Esophagus squamous epithelium (tissue), 5 donors: ENCODE measurements around the gene SUSD3. TPM values are rescaled to one million over a fixed set of nuclear protein-coding genes. Genes with fewer than 3 reads are reported as not detected.
A peak's percentile ranks its signal among the peaks of the same experiment; 100 is the strongest.

Experiments used
- DNase-seq: peaks from one replicate; lab custom pipeline; 2025; lab: John Stamatoyannopoulos, UW
- H3K27ac ChIP-seq, 4 donors: fragments of 200-600 bp; sonication (generic); one replicate each; pipeline ENCODE4 v1.5.1; 2016 to 2019; ENCODE audit warnings: mild to moderate bottlenecking in 1 of 4
- H3K27me3 ChIP-seq, 4 donors: fragments of 200-600 bp; sonication (generic); 1 replicate in 3 of 4; 2 replicates in 1 of 4; pipeline versions ENCODE4 v1.5.1 to v1.6.0; 2017 to 2021; ENCODE audit warnings: antibody characterized with exemption in 1 of 4
- H3K36me3 ChIP-seq, 3 donors: fragments of 200-600 bp; sonication (generic); one replicate each; pipeline ENCODE4 v1.5.1; 2016 to 2019
- H3K4me1 ChIP-seq, 3 donors: fragments of 200-600 bp; sonication (generic); one replicate each; pipeline ENCODE4 v1.5.1; 2017 to 2019
- H3K4me3 ChIP-seq, 4 donors: fragments of 200-600 bp; sonication (generic); 1 replicate in 3 of 4; 2 replicates in 1 of 4; pipeline ENCODE4 v1.5.1; 2016 to 2019; ENCODE audit warnings: mild to moderate bottlenecking in 2 of 4, moderate library complexity in 1 of 4
- H3K9me3 ChIP-seq, 3 donors: fragments of 200-600 bp; sonication (generic); one replicate each; pipeline ENCODE4 v1.5.1; 2016 to 2019
- CTCF ChIP-seq, 6 experiments: fragments of 450-650 bp in 4 of 6; fragments of 200-600 bp in 2 of 6; sonication (generic) in 2 of 6; IDR thresholded peaks; one replicate each; pipeline ENCODE4 v1.5.1; 2016 to 2019; ENCODE audit warnings: antibody characterized with exemption in 6 of 6, mild to moderate bottlenecking in 4 of 6, moderate library complexity in 4 of 6
- POLR2A ChIP-seq, 4 donors: fragments of 450-650 bp; IDR thresholded peaks; one replicate each; pipeline ENCODE4 v1.6.1; 2017; ENCODE audit warnings: antibody characterized with exemption in 4 of 4, mild to moderate bottlenecking in 4 of 4, moderate library complexity in 3 of 4
- WGBS, 2 donors: methylation state at CpG; one replicate each; pipeline ENCODE4 v1.1.5; 2018; 5-methylcytosine and 5-hydroxymethylcytosine counted together
- intact Hi-C: fragments of 100-400 bp; cut with DNase I; formaldehyde crosslinking; loops from one replicate; pipeline ENCODE4 v1.15.0; 2022
- total RNA-seq, 4 donors: library from RNA; depleted of rRNA; stranded (reverse); fragments of >200 nt; gene quantifications; one replicate each; pipeline ENCODE4 v1.1.0, GENCODE V29; 2016
- donor health status: DM: yes; HTN: yes; CAD: no.

The SUSD3 gene
- total RNA-seq, 4 donors from 2014 or later, result 0.22 to 5.8 (median 2.7) TPM

DNA sequence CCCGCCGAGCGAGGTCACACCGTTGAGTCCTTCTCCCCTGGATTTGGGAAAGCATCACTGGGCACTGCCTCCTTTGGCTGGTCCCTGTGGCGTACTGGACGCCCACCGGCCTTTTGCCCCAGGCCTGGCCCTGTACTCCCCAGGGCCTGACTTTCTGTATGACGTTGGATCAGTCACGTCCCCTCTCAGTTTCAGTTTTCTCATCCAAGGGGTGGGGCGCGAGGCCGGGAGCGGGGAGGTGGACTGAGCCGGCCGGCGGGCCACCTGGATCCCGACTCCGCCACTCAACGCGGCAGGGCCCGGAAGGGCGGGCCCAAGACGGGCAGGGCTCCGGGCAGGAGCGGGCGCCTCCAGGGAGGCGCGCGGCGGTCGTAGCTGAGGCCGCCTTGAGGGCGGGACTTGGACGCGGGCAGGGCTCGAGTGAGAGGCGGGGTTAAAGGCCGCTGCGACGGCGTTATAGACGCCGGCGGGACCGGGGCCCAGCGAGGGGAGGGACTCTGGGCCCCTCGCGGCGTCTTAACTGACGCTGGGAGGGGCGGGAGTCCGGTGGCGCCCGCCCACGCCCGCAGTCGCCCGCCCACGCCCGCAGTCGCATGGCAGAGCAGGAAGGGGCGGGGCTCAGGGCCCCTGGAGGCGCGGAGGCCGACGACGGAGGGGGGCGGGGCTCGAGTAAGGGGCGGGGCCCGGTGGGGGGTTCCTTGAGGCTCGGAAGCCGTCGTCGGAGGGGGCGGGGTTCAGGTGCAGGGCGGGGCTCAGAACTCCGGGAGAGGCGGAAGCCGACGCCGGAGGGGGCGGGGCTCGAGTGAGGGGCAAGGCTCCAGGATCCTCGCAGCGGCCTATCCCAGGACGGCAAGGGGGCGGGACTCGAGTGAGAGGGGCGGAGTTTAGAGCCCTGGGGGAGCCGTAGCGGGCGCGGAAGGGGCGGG is 37.0 kb downstream of the SUSD3 start:
- no peak for TF ChIP-seq CTCF (IDR thresholded peaks at IDR 0.05)
- TF ChIP-seq POLR2A (IDR thresholded peaks at IDR 0.05), result peak in 2 of 4 donors; percentile 81 to 87
- H3K4me1 ChIP-seq, result peaks cover 37 to 66% (median 42%) of the 10 kb centered on the region in 3 donors

GRCh38 chr9:93096131-93096802 is 37.8 kb downstream of the SUSD3 start, which contains the start of gene CARD19:
Gene CARD19, plus strand, starts transcription at chr9:93096217. Its CDS starts 129 bp downstream, at chr9:93096346.
- H3K4me1 ChIP-seq, result peaks cover 37 to 66% (median 42%) of the 10 kb centered on the region in 3 donors
- H3K9me3 ChIP-seq, result peaks cover 0 to 6% (median 5%) of the 10 kb centered on the region in 3 donors

More for the DNA sequence above, 37.0 kb downstream of the SUSD3 start:
- peak; percentile 97 for DNase-seq
- intact Hi-C loops, result no loop called here
- peak overlapping the region; percentile 59 to 99 (median 92) for H3K4me3 ChIP-seq
- peak overlapping the region; percentile 93 to 99 (median 97) for H3K27ac ChIP-seq
- H3K9me3 ChIP-seq, result peaks cover 0 to 13% (median 10%) of the 10 kb centered on the region in 3 donors
- no peaks in the 10 kb centered on the region for H3K36me3 ChIP-seq
- WGBS, 2 donors, result 0 to 36% methylated on average over 1 to 7 of the region's 95 CpGs
- no peaks in the 10 kb centered on the region for H3K27me3 ChIP-seq

GRCh38 chr9:93096811-93097382 is 38.4 kb downstream of the SUSD3 start:
- TF ChIP-seq POLR2A (IDR thresholded peaks at IDR 0.05) (no peak), CTCF (IDR thresholded peaks at IDR 0.05) (no peak)
- peak overlapping the region; percentile 93 to 99 (median 97) for H3K27ac ChIP-seq
- WGBS, 2 donors, result 14 to 34% methylated on average over 3 to 7 of the region's 16 CpGs
- H3K36me3 ChIP-seq, result no peaks in the 10 kb centered on the region
- H3K4me1 ChIP-seq, result peaks cover 37 to 66% (median 42%) of the 10 kb centered on the region in 3 donors
- peak overlapping the region; percentile 59 to 99 (median 92) for H3K4me3 ChIP-seq
- DNase-seq, result no peak
- peaks cover 0 to under 1% (median 0%) of the 10 kb centered on the region in 3 donors for H3K9me3 ChIP-seq
- intact Hi-C loops, result no loop called here
- no peaks in the 10 kb centered on the region for H3K27me3 ChIP-seq

More at GRCh38 chr9:93096131-93096802, 37.8 kb downstream of the SUSD3 start, which contains the start of gene CARD19:
- peak within 1 kb of the TSS; percentile 93 to 99 (median 97) for H3K27ac ChIP-seq
- no peaks in the 10 kb centered on the region for H3K36me3 ChIP-seq
- peak within 1 kb of the TSS; percentile 59 to 99 (median 92) for H3K4me3 ChIP-seq
- WGBS, 2 donors, result 0% methylated on average over 2 of the region's 65 CpGs; no CpG with 5 or more reads in 1 of the 2 donors
- H3K27me3 ChIP-seq, result no peaks in the 10 kb centered on the region
- TF ChIP-seq CTCF (IDR thresholded peaks at IDR 0.05) (peak in 1 of 6 experiments; percentile 10), POLR2A (IDR thresholded peaks at IDR 0.05) (peak in 3 of 4 donors; percentile 98 to 99 (median 99))
- DNase-seq, result no peak
- intact Hi-C loops, result no loop called here

DNA sequence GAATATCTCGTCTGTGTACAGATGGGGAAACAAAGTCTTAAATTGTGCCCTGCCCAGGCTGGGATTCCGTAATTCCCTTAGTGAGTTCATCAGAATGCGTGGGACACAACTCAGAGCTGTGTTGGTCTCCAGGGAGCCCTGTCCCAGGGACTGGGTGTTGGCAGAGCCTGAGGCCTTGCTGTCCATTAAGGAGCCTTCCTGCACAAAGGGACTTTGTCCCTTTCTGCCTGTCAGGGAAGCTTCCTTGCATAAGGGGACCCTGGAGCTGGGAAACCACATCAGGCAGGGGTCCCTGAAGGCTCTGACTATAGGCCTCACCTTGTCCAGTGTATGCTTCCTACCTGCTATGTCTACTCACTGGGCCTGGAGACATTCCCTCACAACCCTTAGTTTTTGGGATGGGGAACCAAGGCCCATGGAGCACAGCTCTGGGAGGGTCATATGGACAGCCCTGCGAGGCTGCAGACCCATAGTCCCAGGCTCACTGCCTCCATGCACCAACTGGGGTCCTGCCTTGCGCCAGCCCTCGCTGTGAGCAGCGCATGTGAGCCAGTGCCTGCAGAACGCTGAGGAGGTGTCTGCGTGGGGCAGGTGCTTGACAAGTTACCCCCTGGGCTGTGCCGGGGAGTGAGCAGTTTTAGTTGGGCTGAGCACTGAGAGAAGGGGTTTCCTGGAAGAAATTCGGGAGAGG is 39.2 kb downstream of the SUSD3 start:
- TF ChIP-seq POLR2A (IDR thresholded peaks at IDR 0.05), result no peak
- no peak for TF ChIP-seq CTCF (IDR thresholded peaks at IDR 0.05)
- peak overlapping the region in 3 of 4 donors; percentile 59 to 99 (median 89) for H3K4me3 ChIP-seq
- peaks cover 37 to 66% (median 42%) of the 10 kb centered on the region in 3 donors for H3K4me1 ChIP-seq
- intact Hi-C loops, result no loop called here
- DNase-seq, result no peak
- H3K27me3 ChIP-seq, result no peaks in the 10 kb centered on the region
- WGBS, 2 donors, result 32 to 55% methylated on average over 4 to 9 of the region's 11 CpGs
- H3K36me3 ChIP-seq, result no peaks in the 10 kb centered on the region
- peak overlapping the region; percentile 93 to 99 (median 97) for H3K27ac ChIP-seq
- no peaks in the 10 kb centered on the region for H3K9me3 ChIP-seq
